IPS-15b (cell line): Measurements from ENCODE around the gene PAX3.

ENCODE experiments used
- H3K27me3 ChIP-seq: one replicate; pipeline ENCODE4 v1.6.1; 2013; ENCODE audit warnings: low read length; ENCODE audit not compliant: control insufficient read depth, insufficient read depth
- H3K36me3 ChIP-seq: one replicate; pipeline ENCODE4 v1.6.1; 2013; ENCODE audit warnings: low read length; ENCODE audit not compliant: control insufficient read depth, insufficient read depth
- H3K4me1 ChIP-seq: one replicate; pipeline ENCODE4 v1.6.1; 2013; ENCODE audit warnings: mild to moderate bottlenecking, low read length; ENCODE audit not compliant: control insufficient read depth, insufficient read depth
- H3K4me3 ChIP-seq: one replicate; pipeline ENCODE4 v1.5.1; 2013; ENCODE audit warnings: low read depth, low read length
- H3K9ac ChIP-seq: one replicate; pipeline ENCODE4 v1.6.1; 2013; ENCODE audit warnings: low read depth, mild to moderate bottlenecking, low read length
- H3K9me3 ChIP-seq: one replicate; pipeline ENCODE4 v1.6.1; 2013; ENCODE audit warnings: mild to moderate bottlenecking, low read length; ENCODE audit not compliant: control insufficient read depth, insufficient read depth

The PAX3 gene

GRCh38 chr2:222319586-222320435 is 21.0 kb upstream of the PAX3 start:
- peak overlapping the region; percentile 58 for H3K4me3 ChIP-seq
- H3K9me3 ChIP-seq = no peaks in the 10 kb centered on the region
- H3K27me3 ChIP-seq = peaks cover 88% of the 10 kb centered on the region
- H3K36me3 ChIP-seq = no peaks in the 10 kb centered on the region
- H3K9ac ChIP-seq = no peak overlapping the region
- H3K4me1 ChIP-seq = peaks cover 4% of the 10 kb centered on the region

GRCh38 chr2:222318712-222319585 is 20.2 kb upstream of the PAX3 start:
- peaks cover 88% of the 10 kb centered on the region for H3K27me3 ChIP-seq
- peak overlapping the region; percentile 54 for H3K4me3 ChIP-seq
- H3K9ac ChIP-seq = no peak overlapping the region
- no peaks in the 10 kb centered on the region for H3K36me3 ChIP-seq
- H3K4me1 ChIP-seq = peaks cover 4% of the 10 kb centered on the region
- no peaks in the 10 kb centered on the region for H3K9me3 ChIP-seq

DNA sequence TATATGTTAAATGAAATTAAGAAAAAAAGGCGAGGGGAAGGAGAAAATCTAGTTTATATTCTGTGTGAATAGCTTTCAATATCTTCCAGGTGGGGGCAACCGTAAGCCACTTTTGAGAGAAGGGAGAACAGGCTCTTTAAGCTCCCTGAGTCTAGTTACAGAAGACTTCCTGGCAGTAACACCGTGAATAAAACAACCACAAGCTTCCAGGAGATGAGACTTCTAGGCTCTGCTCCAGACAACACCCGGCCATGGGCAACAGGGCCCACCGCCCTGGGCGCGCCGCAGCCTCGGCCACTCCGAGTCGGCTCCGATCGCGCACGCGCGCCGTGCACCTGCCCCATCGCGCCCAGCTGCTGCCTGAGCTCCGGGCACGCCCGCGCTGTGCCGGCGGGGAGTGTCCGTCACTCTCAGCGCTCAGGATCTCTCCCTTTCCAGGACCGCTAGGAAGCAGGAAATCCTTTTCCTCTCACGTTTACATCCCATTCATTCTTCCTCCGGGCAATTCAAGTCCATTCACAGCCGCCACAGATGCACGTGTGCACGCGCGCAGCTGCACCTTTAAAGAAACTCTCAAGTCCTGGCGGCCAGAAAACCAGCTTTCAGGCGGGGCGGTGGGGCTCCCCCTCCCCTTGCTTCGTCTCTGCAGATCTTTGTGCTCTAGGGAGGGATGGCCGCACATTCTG is 19.4 kb upstream of the PAX3 start:
- H3K4me3 ChIP-seq = peak overlapping the region; percentile 54
- H3K9ac ChIP-seq = no peak overlapping the region
- H3K27me3 ChIP-seq = peaks cover 89% of the 10 kb centered on the region
- no peaks in the 10 kb centered on the region for H3K36me3 ChIP-seq
- no peaks in the 10 kb centered on the region for H3K9me3 ChIP-seq
- H3K4me1 ChIP-seq = peaks cover 4% of the 10 kb centered on the region

DNA sequence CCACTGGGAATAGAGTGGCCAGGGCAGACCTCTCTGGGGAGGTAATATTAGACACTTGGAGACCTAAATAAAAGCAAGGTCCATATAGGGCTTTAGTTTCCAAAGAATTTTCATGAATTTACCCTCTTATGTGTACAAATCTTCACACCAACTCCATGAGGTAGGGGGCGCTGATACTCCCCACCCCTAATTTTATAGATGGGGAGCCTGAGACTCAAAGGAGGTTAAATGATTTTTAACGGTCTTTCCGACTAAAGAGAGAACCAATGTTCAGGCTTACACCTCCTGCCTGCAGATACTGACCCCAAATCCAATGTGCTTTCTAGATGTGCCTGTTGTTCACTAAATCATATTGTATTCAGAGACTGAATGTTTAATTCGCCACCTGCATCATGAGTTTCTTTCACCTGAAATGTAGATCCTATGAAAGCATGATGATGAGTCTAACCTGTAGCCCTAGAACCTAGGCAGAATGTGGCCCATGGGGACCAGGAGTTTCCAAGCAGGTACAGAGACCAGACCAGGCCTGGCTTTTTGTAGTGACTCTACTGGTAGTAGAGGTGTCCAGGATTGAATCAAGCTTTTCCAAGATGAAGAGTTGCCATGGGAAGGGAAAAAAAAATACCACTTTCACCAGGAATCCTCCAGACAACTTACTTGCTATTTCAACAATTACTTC is 16.8 kb upstream of the PAX3 start:
- H3K4me1 ChIP-seq = peaks cover 3% of the 10 kb centered on the region
- H3K4me3 ChIP-seq = peak overlapping the region; percentile 16
- H3K36me3 ChIP-seq = no peaks in the 10 kb centered on the region
- no peaks in the 10 kb centered on the region for H3K9me3 ChIP-seq
- H3K9ac ChIP-seq = no peak overlapping the region
- peaks cover 89% of the 10 kb centered on the region for H3K27me3 ChIP-seq

DNA sequence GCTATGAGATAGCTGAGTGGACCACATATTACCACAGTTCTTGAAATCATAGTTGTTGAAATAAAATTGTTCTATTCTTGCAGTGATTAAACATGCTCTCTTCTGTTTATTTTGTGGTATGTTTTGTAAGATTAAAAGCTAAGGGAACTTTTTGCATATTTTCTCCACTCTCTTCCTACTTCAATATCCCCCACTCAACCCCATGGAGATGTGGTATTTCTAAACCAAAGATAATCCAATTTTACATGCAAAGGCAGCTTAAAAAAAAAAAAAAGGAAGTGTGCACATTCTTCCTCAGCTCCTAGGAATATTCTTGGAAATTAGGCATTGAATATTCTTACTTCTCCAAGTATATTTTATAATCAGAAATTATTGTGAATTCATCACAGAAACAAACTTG is 15.0 kb upstream of the PAX3 start:
- no peak overlapping the region for H3K4me3 ChIP-seq
- H3K9me3 ChIP-seq = no peaks in the 10 kb centered on the region
- H3K4me1 ChIP-seq = peaks cover 3% of the 10 kb centered on the region
- H3K36me3 ChIP-seq = no peaks in the 10 kb centered on the region
- no peak overlapping the region for H3K9ac ChIP-seq
- H3K27me3 ChIP-seq = peaks cover 100% of the 10 kb centered on the region

DNA sequence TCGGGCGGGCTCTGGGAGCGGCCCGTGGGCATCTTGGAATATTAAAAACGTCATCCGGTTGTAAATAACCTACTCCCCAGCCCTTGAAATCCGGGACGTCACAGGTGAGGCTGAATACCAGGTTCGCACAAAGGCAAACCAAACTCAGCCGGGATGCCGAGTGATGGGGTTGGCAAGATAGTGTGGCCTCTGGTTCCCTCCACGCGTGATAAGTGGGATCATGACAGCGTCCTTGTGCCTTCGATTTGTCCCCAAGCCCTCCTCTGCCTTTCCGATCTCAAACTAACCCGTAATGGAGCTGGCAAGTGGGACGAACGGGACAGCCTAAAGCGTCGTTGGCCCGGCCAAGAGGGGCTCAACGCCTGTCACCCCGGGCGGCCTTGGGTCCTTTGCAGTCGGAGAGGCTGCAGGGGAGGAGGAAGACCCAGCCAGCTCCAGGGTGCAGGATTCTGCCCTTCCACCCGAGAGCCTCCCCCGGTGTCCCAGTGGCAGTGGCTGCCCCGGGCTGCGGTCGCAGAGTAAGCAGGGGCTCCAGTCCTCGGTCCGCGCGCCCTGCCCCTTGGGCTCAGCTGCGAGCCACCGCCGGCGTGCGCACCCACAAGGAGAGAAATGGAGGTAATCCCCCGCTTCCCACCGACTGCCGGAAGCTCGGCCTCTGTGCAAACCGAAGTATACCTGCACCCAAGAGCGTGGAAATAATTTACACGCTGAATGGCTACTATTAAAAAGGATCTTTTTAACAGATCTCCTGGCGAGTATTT is 13.4 kb upstream of the PAX3 start:
- no peaks in the 10 kb centered on the region for H3K36me3 ChIP-seq
- no peaks in the 10 kb centered on the region for H3K9me3 ChIP-seq
- H3K9ac ChIP-seq = no peak overlapping the region
- peak overlapping the region; percentile 50 for H3K4me3 ChIP-seq
- peaks cover 6% of the 10 kb centered on the region for H3K4me1 ChIP-seq
- H3K27me3 ChIP-seq = peaks cover 100% of the 10 kb centered on the region

DNA sequence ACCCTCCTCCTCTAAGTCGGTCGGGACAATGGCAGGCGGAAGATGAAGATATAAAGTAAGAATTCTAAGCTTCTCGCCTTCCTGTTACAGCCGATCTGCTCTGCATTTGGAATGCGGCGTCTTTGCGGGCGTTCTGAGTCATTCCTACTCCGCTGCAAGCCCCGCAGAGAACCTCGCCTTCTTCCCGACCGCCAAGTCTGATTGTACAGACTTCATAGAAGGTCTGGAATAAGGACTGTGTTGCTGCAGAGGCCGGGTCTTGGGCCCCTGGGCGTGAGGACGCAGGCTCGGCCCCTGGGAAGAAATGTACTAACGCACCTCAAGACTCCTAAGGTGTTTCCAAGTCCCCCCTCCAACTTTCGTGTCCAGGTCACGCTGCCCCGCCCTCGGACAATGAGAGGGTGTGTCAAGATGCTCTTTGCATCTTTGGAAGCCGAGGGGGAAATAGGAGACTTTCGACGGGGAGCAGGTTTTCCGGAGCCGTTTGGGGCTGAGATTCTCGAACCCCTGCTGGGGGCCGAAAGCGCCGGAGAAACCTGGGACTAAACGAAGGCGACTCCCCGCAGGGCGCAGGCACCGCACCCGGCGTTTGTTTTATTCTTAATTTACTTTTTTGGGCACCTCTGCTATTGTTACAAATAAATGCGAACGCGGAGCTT is 12.7 kb upstream of the PAX3 start:
- Histone ChIP-seq H3K9ac (no peak overlapping the region), H3K4me3 (peak overlapping the region; percentile 50), H3K4me1 (peaks cover 8% of the 10 kb centered on the region), H3K27me3 (peaks cover 100% of the 10 kb centered on the region), H3K9me3 (no peaks in the 10 kb centered on the region), H3K36me3 (no peaks in the 10 kb centered on the region)

DNA sequence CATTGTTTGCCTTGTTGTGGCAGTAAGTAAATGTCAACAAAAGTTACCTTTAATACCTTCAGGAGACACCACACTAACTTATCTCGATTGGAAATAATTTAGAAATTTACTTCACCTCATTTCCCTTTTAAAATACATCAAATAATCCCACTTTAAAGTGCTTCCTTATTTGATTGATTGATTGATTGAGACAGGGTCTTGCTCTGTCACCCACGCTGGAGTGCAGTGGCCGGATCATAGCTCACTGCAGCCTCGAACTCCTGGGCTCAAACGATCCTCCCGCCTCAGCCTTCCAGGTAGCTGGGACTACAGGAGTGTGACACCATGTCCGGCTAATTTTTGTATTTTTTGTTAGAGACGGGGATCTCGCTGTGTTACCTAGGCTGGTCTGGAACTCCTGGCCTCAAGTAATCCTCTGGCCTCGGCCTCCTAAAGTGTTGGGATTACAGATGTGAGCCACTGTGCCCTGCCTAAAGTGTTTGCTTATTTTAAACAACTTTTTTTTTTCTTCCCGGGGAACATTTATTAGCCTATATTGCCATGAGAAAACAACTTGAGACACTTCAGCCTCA is 12.0 kb upstream of the PAX3 start:
- peaks cover 100% of the 10 kb centered on the region for H3K27me3 ChIP-seq
- H3K36me3 ChIP-seq = no peaks in the 10 kb centered on the region
- H3K9me3 ChIP-seq = no peaks in the 10 kb centered on the region
- H3K4me1 ChIP-seq = peaks cover 10% of the 10 kb centered on the region
- H3K9ac ChIP-seq = no peak overlapping the region
- H3K4me3 ChIP-seq = no peak overlapping the region

DNA sequence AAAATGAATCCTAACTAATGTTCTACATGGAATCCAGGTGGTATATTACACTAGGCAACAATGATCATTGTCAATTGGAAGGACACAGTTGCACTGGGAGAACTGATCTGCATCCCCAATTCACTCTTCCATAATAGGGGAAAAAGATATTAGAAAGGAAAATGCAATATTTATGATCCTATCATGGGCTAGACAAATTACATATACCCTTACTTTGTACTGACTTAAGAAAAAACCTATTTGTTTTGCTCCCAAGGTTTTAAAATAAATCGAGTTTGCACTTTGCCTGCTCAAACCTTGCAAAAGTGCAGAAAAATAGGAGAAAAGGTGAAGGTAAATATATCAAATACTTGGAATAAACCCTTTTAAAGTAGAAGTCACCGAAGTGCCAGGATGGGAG is 11.0 kb upstream of the PAX3 start:
- H3K27me3 ChIP-seq = peaks cover 100% of the 10 kb centered on the region
- H3K36me3 ChIP-seq = no peaks in the 10 kb centered on the region
- H3K9me3 ChIP-seq = no peaks in the 10 kb centered on the region
- no peak overlapping the region for H3K9ac ChIP-seq
- H3K4me1 ChIP-seq = peaks cover 10% of the 10 kb centered on the region
- H3K4me3 ChIP-seq = peak overlapping the region; percentile 24

DNA sequence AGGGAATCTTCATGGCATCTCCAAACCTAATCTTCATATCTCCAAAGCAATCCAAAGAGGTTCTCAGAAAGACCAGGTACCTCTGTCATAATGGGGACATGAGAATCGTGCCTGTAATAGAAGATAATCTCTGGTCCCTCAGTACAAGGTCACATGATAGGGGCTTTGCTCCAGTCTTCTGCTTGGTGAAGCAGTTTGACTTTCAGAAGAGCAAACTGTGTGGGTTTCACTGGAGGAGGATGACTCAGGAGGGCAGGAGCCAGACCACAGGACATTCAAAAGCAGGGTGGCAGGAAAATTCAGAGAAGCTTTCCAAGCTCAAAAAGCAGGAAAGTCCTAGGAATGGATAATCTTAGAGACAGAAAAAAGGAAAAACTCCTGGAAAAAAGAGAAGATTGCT is 10.6 kb upstream of the PAX3 start:
- Histone ChIP-seq H3K36me3 (no peaks in the 10 kb centered on the region), H3K4me1 (peaks cover 10% of the 10 kb centered on the region), H3K9me3 (no peaks in the 10 kb centered on the region), H3K27me3 (peaks cover 100% of the 10 kb centered on the region), H3K9ac (no peak overlapping the region), H3K4me3 (no peak overlapping the region)
